NB4 (cell line): ENCODE measurements around the gene KRT28.

ENCODE experiments used
- DNase-seq: peaks from one replicate; pipeline ENCODE4 v3.0.0; 2010; ENCODE audit warnings: low read depth
- H3K4me3 ChIP-seq: one replicate; pipeline ENCODE4 v1.5.1; 2011; ENCODE audit warnings: mild to moderate bottlenecking, low read depth, low read length, moderate library complexity
- CTCF ChIP-seq: IDR thresholded peaks from one replicate; pipeline ENCODE4 v1.5.1; 2012; ENCODE audit warnings: low read depth, low read length
- MAX ChIP-seq: IDR thresholded peaks from 2 replicates; pipeline ENCODE4 v1.6.1; 2011; ENCODE audit warnings: low read depth, low read length
- MYC ChIP-seq: IDR thresholded peaks from 2 replicates; pipeline ENCODE4 v1.6.1; 2011; ENCODE audit warnings: low read depth, low read length
- POLR2A ChIP-seq: IDR thresholded peaks from 2 replicates; pipeline ENCODE4 v1.6.1; 2011; ENCODE audit warnings: mild to moderate bottlenecking; ENCODE audit not compliant: insufficient read length; ENCODE audit errors: extremely low read depth

KRT28 gene

GRCh38 chr17:40803617-40804082, 3.9 kb upstream of the KRT28 start:
- no peak overlapping the region for H3K4me3 ChIP-seq
- peak; percentile 66 for DNase-seq
- TF ChIP-seq MAX (0 out of 2 replicates have a peak, but pooled peaks have one; percentile 31), POLR2A (no peak), CTCF (peak; percentile 88)

GRCh38 chr17:40801157-40801556, 1.4 kb upstream of the KRT28 start:
- no peak overlapping the region for H3K4me3 ChIP-seq
- TF ChIP-seq MAX (no peak), POLR2A (no peak), MYC (no peak), CTCF (no peak)
- DNase-seq, result no peak

GRCh38 chr17:40800381-40800780, 622 bp upstream of the KRT28 start:
- H3K4me3 ChIP-seq, result no peak overlapping the region
- TF ChIP-seq POLR2A (no peak), MAX (no peak), MYC (no peak), CTCF (no peak)
- no peak for DNase-seq

- DNase-seq, result no peak
- TF ChIP-seq CTCF (no peak), MAX (no peak), POLR2A (no peak), MYC (no peak)
- H3K4me3 ChIP-seq, result no peak overlapping the region
These were observed 2.9 kb downstream of the KRT28 start for GRCh38 chr17:40796846-40797245.

GRCh38 chr17:40795019-40795667, 4.6 kb downstream of the KRT28 start:
- TF ChIP-seq MAX (no peak), POLR2A (no peak), CTCF (no peak), MYC (no peak)
- no peak overlapping the region for H3K4me3 ChIP-seq
- DNase-seq, result no peak
